ENCODE results near the gene SIGLEC11. TPM values are rescaled to one million over a fixed set of nuclear protein-coding genes. Genes with fewer than 3 reads are reported as not detected.

Gene SIGLEC11
- total RNA-seq, 1 donor from 2014 or later: 0.55 TPM

DNA sequence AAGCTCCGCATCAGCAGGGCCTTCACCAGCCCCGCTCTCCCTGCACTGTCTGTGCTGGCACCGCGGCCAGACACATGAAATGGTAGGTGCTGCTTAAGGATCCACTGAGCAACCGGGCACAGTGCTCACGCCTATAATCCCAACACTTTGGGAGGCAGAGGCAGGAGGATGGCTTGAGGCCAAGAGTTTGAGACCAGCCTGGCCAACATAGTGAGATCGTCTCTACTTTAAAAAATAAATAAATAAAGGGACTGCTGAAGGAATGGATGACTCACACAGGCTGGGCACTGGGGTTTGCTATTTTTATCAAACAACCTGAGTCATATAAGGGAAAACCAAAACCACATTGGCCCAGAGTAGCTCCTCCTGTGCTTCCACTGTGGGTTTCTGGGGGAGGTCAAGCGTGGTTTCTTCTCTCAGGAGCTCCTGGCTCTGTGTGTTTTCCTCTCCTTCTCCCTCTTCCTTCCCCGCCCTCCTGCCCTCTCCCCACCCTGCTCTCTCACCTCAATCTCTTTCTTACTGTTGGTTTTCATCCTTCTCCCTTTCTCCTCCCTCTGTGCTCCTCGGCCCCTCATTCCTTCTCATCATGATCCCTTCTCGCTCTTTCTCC, 42.9 kb upstream of the SIGLEC11 start:
- H3K4me1 ChIP-seq: peaks cover 19% of the 10 kb centered on the region
- intact Hi-C loops (cut with micrococcal nuclease): no loop called here
- no peak overlapping the region for H3K4me3 ChIP-seq
- H3K27me3 ChIP-seq (ENCODE audit: low read depth): no peaks in the 10 kb centered on the region
- no peaks in the 10 kb centered on the region for H3K9me3 ChIP-seq (replicated peaks)
- H3K27ac ChIP-seq (replicated peaks): peak overlapping the region; percentile 13
- TF ChIP-seq, protein P1, sequence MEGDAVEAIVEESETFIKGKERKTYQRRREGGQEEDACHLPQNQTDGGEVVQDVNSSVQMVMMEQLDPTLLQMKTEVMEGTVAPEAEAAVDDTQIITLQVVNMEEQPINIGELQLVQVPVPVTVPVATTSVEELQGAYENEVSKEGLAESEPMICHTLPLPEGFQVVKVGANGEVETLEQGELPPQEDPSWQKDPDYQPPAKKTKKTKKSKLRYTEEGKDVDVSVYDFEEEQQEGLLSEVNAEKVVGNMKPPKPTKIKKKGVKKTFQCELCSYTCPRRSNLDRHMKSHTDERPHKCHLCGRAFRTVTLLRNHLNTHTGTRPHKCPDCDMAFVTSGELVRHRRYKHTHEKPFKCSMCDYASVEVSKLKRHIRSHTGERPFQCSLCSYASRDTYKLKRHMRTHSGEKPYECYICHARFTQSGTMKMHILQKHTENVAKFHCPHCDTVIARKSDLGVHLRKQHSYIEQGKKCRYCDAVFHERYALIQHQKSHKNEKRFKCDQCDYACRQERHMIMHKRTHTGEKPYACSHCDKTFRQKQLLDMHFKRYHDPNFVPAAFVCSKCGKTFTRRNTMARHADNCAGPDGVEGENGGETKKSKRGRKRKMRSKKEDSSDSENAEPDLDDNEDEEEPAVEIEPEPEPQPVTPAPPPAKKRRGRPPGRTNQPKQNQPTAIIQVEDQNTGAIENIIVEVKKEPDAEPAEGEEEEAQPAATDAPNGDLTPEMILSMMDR (IDR thresholded peaks at IDR 0.05; ENCODE audit: borderline replicate concordance): no peak
- no peak for DNase-seq
- peaks cover 95% of the 10 kb centered on the region for H3K36me3 ChIP-seq

DNA sequence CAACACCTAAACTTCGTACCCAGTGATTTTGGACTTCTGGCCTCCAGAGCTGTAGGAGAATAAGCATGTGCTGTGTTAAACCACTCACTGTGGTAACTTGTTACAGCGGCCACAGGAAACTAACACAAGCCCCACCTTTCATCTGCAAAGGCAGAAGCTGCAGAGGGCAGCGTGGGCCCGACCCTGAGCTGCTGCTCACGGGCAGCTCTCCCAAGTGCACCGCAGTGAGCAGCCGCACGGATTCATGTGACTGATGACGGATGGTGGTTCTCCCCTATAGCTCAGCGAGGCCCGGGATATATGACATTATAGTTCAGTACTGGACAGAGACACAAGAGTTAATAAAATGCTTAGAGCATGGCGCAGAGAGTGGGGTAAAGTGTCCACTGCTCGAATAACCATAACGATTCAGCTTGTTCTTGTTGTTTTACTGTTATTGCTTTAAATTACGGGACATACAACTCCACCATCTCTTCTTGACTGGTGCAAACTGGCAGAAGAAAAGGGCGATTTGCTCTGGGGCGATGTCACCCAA, 42.3 kb upstream of the SIGLEC11 start:
- no peaks in the 10 kb centered on the region for H3K27me3 ChIP-seq (ENCODE audit: low read depth)
- TF ChIP-seq, protein P1 (IDR thresholded peaks at IDR 0.05; ENCODE audit: borderline replicate concordance): no peak
- no peak overlapping the region for H3K4me3 ChIP-seq
- intact Hi-C loops (cut with micrococcal nuclease): no loop called here
- H3K27ac ChIP-seq (replicated peaks): no peak overlapping the region
- peaks cover 95% of the 10 kb centered on the region for H3K36me3 ChIP-seq
- no peaks in the 10 kb centered on the region for H3K9me3 ChIP-seq (replicated peaks)
- H3K4me1 ChIP-seq: peaks cover 19% of the 10 kb centered on the region
- DNase-seq: no peak

DNA sequence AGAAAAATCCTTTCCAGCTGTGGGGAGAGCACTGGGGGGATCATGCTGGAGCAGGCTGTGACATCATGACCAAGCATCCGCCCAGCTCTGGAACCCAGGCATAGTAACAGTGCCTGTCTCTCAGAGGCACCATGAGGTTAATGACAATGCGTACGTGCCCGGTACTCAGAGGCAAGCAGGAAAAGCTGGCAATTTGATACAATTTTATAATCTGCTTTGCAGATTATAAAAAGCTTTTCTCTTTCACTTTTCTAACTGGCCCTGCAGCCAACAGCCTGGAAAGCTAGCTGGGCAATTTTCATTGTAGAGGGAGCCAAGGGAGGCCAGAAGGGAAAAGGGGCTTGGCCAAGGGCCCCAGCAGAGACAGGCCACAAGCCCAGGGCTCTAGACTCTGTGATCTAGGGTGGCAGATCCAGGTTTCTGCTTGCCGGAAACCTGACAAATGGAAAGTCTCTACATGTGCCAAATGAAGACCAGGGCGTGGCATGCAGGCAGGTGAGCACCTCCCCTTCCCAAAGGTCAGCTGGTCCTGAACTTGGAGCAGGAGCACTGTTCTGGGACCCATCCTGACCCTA, 41.5 kb upstream of the SIGLEC11 start:
- Histone ChIP-seq H3K4me3 (no peak overlapping the region), H3K27ac (replicated peaks) (no peak overlapping the region), H3K9me3 (replicated peaks) (no peaks in the 10 kb centered on the region), H3K4me1 (peaks cover 19% of the 10 kb centered on the region), H3K27me3 (ENCODE audit: low read depth) (no peaks in the 10 kb centered on the region), H3K36me3 (peaks cover 95% of the 10 kb centered on the region)
- no peak for DNase-seq
- intact Hi-C loops (cut with micrococcal nuclease): no loop called here
- TF ChIP-seq, protein P1 (IDR thresholded peaks at IDR 0.05; ENCODE audit: borderline replicate concordance): no peak

DNA sequence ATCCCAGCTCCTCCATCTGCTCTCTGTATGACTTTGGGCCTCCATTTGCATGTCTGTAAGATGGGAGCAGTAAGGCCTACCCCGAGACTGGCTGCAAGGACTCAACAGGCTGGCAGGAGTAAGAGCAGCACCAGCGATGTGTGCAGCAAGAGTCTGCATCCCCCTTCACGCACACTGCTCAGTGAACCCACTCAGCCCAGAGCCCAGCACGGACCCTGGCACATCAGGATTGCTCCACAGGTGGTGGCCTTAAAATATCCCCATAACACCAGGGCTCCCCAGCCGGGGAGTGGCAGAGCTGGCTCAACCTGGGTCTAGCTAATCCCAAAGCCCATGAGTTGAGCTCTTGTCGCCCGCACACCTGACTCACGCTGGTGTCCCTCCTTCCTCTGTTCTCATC, 40.8 kb upstream of the SIGLEC11 start:
- Histone ChIP-seq H3K4me1 (peaks cover 19% of the 10 kb centered on the region), H3K4me3 (no peak overlapping the region), H3K9me3 (replicated peaks) (no peaks in the 10 kb centered on the region), H3K36me3 (peaks cover 95% of the 10 kb centered on the region), H3K27me3 (ENCODE audit: low read depth) (no peaks in the 10 kb centered on the region), H3K27ac (replicated peaks) (no peak overlapping the region)
- intact Hi-C loops (cut with micrococcal nuclease): no loop called here
- no peak for DNase-seq
- TF ChIP-seq, protein P1 (IDR thresholded peaks at IDR 0.05; ENCODE audit: borderline replicate concordance): no peak

DNA sequence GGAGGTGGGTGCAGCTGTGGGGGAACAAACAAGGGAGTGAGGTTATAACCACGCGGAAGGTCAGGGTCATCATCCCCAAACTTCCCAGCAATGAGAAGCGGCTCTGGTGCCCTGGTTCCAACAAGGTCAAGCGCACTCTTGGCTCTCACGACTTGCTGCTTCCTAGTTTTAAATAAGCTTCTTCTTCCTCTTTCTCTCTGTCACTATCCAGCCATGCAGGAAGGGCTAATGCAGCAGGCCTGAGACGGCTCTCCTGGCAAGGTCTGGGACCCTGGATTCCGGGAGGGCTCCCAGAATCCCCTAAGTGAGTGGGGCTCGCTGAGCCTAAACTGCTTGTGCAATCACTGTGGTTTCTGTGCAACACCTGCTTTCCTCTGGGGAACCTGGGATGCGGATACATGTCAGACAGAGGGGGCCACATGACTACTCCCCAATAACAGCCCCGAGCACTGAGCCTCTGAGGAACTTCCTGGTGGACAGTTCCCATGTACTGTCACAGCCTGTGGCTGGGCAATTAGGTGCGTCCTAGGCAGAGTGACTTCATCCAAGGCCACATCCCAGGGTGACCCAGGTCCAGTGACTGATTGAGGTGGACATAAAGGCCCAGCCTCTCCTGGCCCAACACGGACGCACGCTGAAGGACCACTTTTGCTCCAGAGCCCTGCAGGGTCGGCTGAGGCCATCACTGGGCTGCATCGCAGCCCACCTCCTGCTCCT, 40.0 kb upstream of the SIGLEC11 start:
- Histone ChIP-seq H3K9me3 (replicated peaks) (no peaks in the 10 kb centered on the region), H3K4me1 (peaks cover 19% of the 10 kb centered on the region), H3K36me3 (peaks cover 95% of the 10 kb centered on the region), H3K27ac (replicated peaks) (no peak overlapping the region), H3K4me3 (no peak overlapping the region), H3K27me3 (ENCODE audit: low read depth) (no peaks in the 10 kb centered on the region)
- intact Hi-C loops (cut with micrococcal nuclease): no loop called here
- DNase-seq: no peak
- TF ChIP-seq, protein P1 (IDR thresholded peaks at IDR 0.05; ENCODE audit: borderline replicate concordance): no peak

Data from left ventricle myocardium inferior (tissue), 1 donor.